K562 (cell line): Measurements from ENCODE around the gene SLC5A2. TPM values are rescaled to one million over a fixed set of nuclear protein-coding genes. Genes with fewer than 3 reads are reported as not detected.

Experiments
- ATAC-seq: fragments of 200-7000 bp; cut with Tn5 transposase; 3 replicates; pipeline ENCODE4 v1.9.1; 2020; ENCODE audit warnings: moderate library complexity
- BruUV-seq: library from RNA; stranded (reverse); fragments of 400-500 nt; replicated peaks from 2 replicates; lab custom pipeline; 2021; lab: Mats Ljungman, UMichigan
- CTCF ChIA-PET: fragments of 300-600 bp; formaldehyde crosslinking; extraction: SDS; loops from one replicate; lab custom pipeline; 2021; ENCODE audit warnings: low intra/inter-chr PET ratio; lab: Yijun Ruan, JAX
- POLR2A ChIA-PET: fragments of 300-600, 350-650 bp; sonication (Branson Sonifier 250); formaldehyde crosslinking; extraction: SDS; loops from one replicate; lab custom pipeline; 2021; ENCODE audit warnings: antibody characterized with exemption, inconsistent platforms; lab: Yijun Ruan, JAX
- DNase-seq, 4 experiments: peaks; one replicate each; pipeline versions ENCODE4 v3.0.0 to v3.0.0-alpha.2; 2011 to 2018; ENCODE audit warnings: low spot score in 3 of 4, mixed read lengths in 3 of 4; ENCODE audit errors: extremely low read depth in 1 of 4
- FAIRE-seq: peaks from 2 replicates; lab custom pipeline; 2011; peaks lifted over from hg19 to GRCh38; lab: Jason Lieb, UNC
- H2AFZ ChIP-seq: 2 replicates; pipeline ENCODE4 v1.6.0; 2011; ENCODE audit warnings: low read depth, low read length, control low read depth, inconsistent platforms
- H3K27ac ChIP-seq: fragments of 200-600 bp; 3 replicates; pipeline ENCODE4 v1.8.0; 2011; ENCODE audit warnings: low read depth, mild to moderate bottlenecking, control low read depth, inconsistent platforms, low read length, moderate library complexity, mixed read lengths; ENCODE audit errors: extremely low read depth
- H3K27me3 ChIP-seq, 2 experiments: fragments of 300-600 bp in 1 of 2; 2 replicates in 1 of 2; 3 replicates in 1 of 2; pipeline versions ENCODE4 v1.6.0 to v1.8.0; 2011; ENCODE audit warnings: inconsistent platforms in 2 of 2, low read length in 2 of 2, mild to moderate bottlenecking in 1 of 2, mixed read lengths in 1 of 2, moderate library complexity in 1 of 2; ENCODE audit not compliant: control insufficient read depth in 2 of 2, insufficient read depth in 2 of 2
- H3K36me3 ChIP-seq: fragments of 300-600 bp; 3 replicates; pipeline ENCODE4 v1.8.0; 2011; ENCODE audit warnings: mild to moderate bottlenecking, low read length, inconsistent platforms; ENCODE audit not compliant: control insufficient read depth, insufficient read depth
- H3K4me1 ChIP-seq, 2 experiments: fragments of 200-600 bp in 1 of 2; replicated peaks in 1 of 2; 2 replicates in 1 of 2; 3 replicates in 1 of 2; pipeline versions ENCODE4 v1.5.1 to v1.8.0; 2011; ENCODE audit warnings: inconsistent platforms in 2 of 2, low read length in 2 of 2, mild to moderate bottlenecking in 1 of 2, mixed read lengths in 1 of 2, moderate library complexity in 1 of 2; ENCODE audit not compliant: control insufficient read depth in 2 of 2, insufficient read depth in 2 of 2
- H3K4me2 ChIP-seq: 2 replicates; pipeline ENCODE4 v1.6.1; 2011; ENCODE audit warnings: low read length, control low read depth, inconsistent platforms, mixed read lengths; ENCODE audit not compliant: insufficient read depth
- H3K4me3 ChIP-seq: fragments of 200-600 bp; sonication (generic), shearing (Covaris generic); 2 replicates; pipeline ENCODE4 v1.5.1; 2016; ENCODE audit warnings: control low read depth, inconsistent platforms
- H3K79me2 ChIP-seq: fragments of 200-600 bp; 3 replicates; pipeline ENCODE4 v1.8.0; 2011; ENCODE audit warnings: low read length, inconsistent platforms; ENCODE audit not compliant: control insufficient read depth, insufficient read depth
- H3K9ac ChIP-seq, 2 experiments: 2 replicates each; pipeline versions ENCODE4 v1.6.0 to v1.6.1; 2011; ENCODE audit warnings: low read depth in 2 of 2, low read length in 2 of 2, control low read depth in 1 of 2, inconsistent platforms in 1 of 2, mild to moderate bottlenecking in 1 of 2, mixed read lengths in 1 of 2; ENCODE audit not compliant: insufficient read depth in 1 of 2
- H3K9me1 ChIP-seq: one replicate; pipeline ENCODE4 v1.6.0; 2011; ENCODE audit warnings: inconsistent platforms, mild to moderate bottlenecking, low read length, moderate library complexity; ENCODE audit not compliant: control insufficient read depth, insufficient read depth
- H3K9me3 ChIP-seq: replicated peaks from 2 replicates; pipeline ENCODE4 v1.5.1; 2011; ENCODE audit warnings: low read depth, low read length, inconsistent platforms; ENCODE audit not compliant: control insufficient read depth, insufficient read depth
- H4K20me1 ChIP-seq: replicated peaks from 2 replicates; pipeline ENCODE4 v1.6.1; 2011; ENCODE audit warnings: low read length, inconsistent platforms, mixed read lengths; ENCODE audit not compliant: control insufficient read depth, insufficient read depth
- HNRNPH1 ChIP-seq: fragments of 200-400 bp; formaldehyde crosslinking; optimal IDR thresholded peaks from 2 replicates; pipeline ENCODE3; 2017; ENCODE audit warnings: low read depth, mild to moderate bottlenecking, low read length, moderate library complexity
- KAT2B ChIP-seq: IDR thresholded peaks from one replicate; pipeline ENCODE4 v1.6.1; 2012; ENCODE audit warnings: low read depth, mild to moderate bottlenecking, control low read depth, inconsistent platforms, low read length, moderate library complexity
- MAFG ChIP-seq: fragments of 450-650 bp; conservative IDR thresholded peaks from 2 replicates; pipeline ENCODE4 v1.6.1; 2016; ENCODE audit warnings: missing genetic modification characterization, missing compliant biosample characterization
- POLR2H ChIP-seq: IDR thresholded peaks from 2 replicates; pipeline ENCODE4 v1.6.1; 2016; ENCODE audit warnings: missing genetic modification characterization, low read depth, mild to moderate bottlenecking, control low read depth, missing compliant biosample characterization, moderate library complexity
- RBFOX2 ChIP-seq: fragments of 200-400 bp; formaldehyde crosslinking; IDR thresholded peaks from 2 replicates; pipeline ENCODE4 v1.6.1; 2017; ENCODE audit warnings: low read depth, mild to moderate bottlenecking, low read length, moderate library complexity
- ZNF140 ChIP-seq: fragments of 250-450 bp; sonication (Bioruptor Pico); IDR thresholded peaks from 2 replicates; pipeline ENCODE4 v1.8.0; 2021; ENCODE audit warnings: moderate library complexity, mild to moderate bottlenecking, inconsistent platforms
- ZNF184 ChIP-seq: sonication (generic); formaldehyde crosslinking; IDR thresholded peaks from 2 replicates; pipeline ENCODE4 v1.5.0; 2020; ENCODE audit warnings: missing genetic modification reagents
- WGBS: fragments of 100-300 bp; shearing (Covaris generic); methylation state at CpG from one replicate; pipeline ENCODE4 v1.1.6; 2016; ENCODE audit warnings: low coverage, mixed read lengths; ENCODE audit not compliant: insufficient coverage; ENCODE audit errors: missing lambda C conversion rate; 5-methylcytosine and 5-hydroxymethylcytosine counted together
- in situ Hi-C: fragments of 300-500 bp; cut with MboI; formaldehyde crosslinking; loops from 4 replicates; pipeline ENCODE4 v1.15.0; 2018; ENCODE audit warnings: inconsistent platforms, mixed read lengths
- intact Hi-C: fragments of 100-400 bp; cut with micrococcal nuclease; formaldehyde crosslinking; loops from 2 replicates; pipeline ENCODE4 v1.14.2; 2022
- polyA plus RNA-seq, 8 experiments: library from polyadenylated mRNA; depleted of rRNA in 4 of 8; stranded (reverse) in 5 of 8; unstranded in 3 of 8; fragments of >200 nt; fragmentation: Nextera tagmentation in 2 of 8; fragmentation: Illumina TruSeq in 1 of 8; extraction: Ambion mirVana in 2 of 8; extraction: Trizol in 1 of 8; gene quantifications; 2 replicates each; pipeline versions ENCODE4 v1.2.1 to v1.2.3, GENCODE V29; 2011 to 2014; ENCODE audit warnings: inconsistent platforms in 1 of 8, missing spikeins in 1 of 8
- total RNA-seq, 7 experiments: library from RNA; depleted of rRNA in 6 of 7; stranded (reverse); fragments of >200 nt in 6 of 7; fragmentation: Illumina TruSeq in 2 of 7; extraction: Trizol in 2 of 7; gene quantifications; 2 replicates each; pipeline versions ENCODE4 v1.2.1 to v1.2.3, GENCODE V29; 2011 to 2021; ENCODE audit warnings: low replicate concordance in 1 of 7

Gene SLC5A2
- total and polyA plus RNA-seq, 9 of the 15 experiments (the other 6 are each of a cell fraction or from before 2014, with no cell fraction given): 0.07 to 2.7 (median 2.2) TPM; not detected in 6

- no peak overlapping the region for H3K4me3 ChIP-seq
- no peaks in the 10 kb centered on the region for H3K9me3 ChIP-seq
- H4K20me1 ChIP-seq: no peaks in the 10 kb centered on the region
- 0 out of 4 replicates have a peak overlapping the region, but pooled peaks of 1 of the 2 experiments have one; percentile 35 for H3K9ac ChIP-seq
- H3K9me1 ChIP-seq: no peaks in the 10 kb centered on the region
- FAIRE-seq: no peak
- no peak overlapping the region for H3K27ac ChIP-seq
- in situ Hi-C loops: no loop called here
- DNase-seq: peak in 1 of 4 experiments; percentile 4
- H3K79me2 ChIP-seq: no peaks in the 10 kb centered on the region
- no peak overlapping the region for H3K4me2 ChIP-seq
- BruUV-seq: no TSS peak
- POLR2A ChIA-PET: no interaction called here
- no peak overlapping the region for H2AFZ ChIP-seq
- TF ChIP-seq ZNF184 (no peak), RBFOX2 (peak; percentile 42)
- CTCF ChIA-PET: no interaction called here
- 88% methylated on average over 8 of the region's 18 CpGs for WGBS
- no peaks in the 10 kb centered on the region for H3K27me3 ChIP-seq
- intact Hi-C loops: no loop called here
- H3K4me1 ChIP-seq: peaks cover 0 to 21% of the 10 kb centered on the region in 2 experiments; a peak in 1 of 5 replicates
- ATAC-seq: no peak
- H3K36me3 ChIP-seq: peaks cover 45% of the 10 kb centered on the region; the same call in 2 of the 3 replicates
Observed at GRCh38 chr16:31466381-31466841, 16.5 kb upstream of the SLC5A2 start.

- Histone ChIP-seq H3K9me3 (no peaks in the 10 kb centered on the region), H3K79me2 (no peaks in the 10 kb centered on the region), H3K27ac (no peak overlapping the region), H3K9me1 (no peaks in the 10 kb centered on the region), H3K36me3 (peaks cover 39% of the 10 kb centered on the region; the same call in 2 of the 3 replicates), H3K27me3 (no peaks in the 10 kb centered on the region), H3K4me2 (no peak overlapping the region), H3K9ac (0 out of 4 replicates have a peak overlapping the region, but pooled peaks of 1 of the 2 experiments have one; percentile 36), H4K20me1 (no peaks in the 10 kb centered on the region), H3K4me3 (no peak overlapping the region), H3K4me1 (peaks cover 0 to 24% of the 10 kb centered on the region in 2 experiments; a peak in 1 of 5 replicates), H2AFZ (no peak overlapping the region)
- peak; percentile 70 for FAIRE-seq
- in situ Hi-C loops: no loop called here
- 61% methylated on average over 5 of the region's 5 CpGs for WGBS
- ATAC-seq: no peak; the same call in 2 of the 3 replicates
- TF ChIP-seq MAFG (tag) (no peak), KAT2B (no peak), HNRNPH1 (no peak), POLR2H (no peak), ZNF140 (CRISPR knock-in tag) (no peak)
- ChIA-PET POLR2A (interaction anchor here (0.6 kb wide), 1 partner anchor 344 kb away, joined by 3 read pairs; no protein-coding TSS in a partner anchor), CTCF (no interaction called here)
- intact Hi-C loops: no loop called here
- DNase-seq: peak in 1 of 4 experiments; percentile 5
- BruUV-seq: no TSS peak
Observed at GRCh38 chr16:31467151-31467773, 15.7 kb upstream of the SLC5A2 start.
